HG03097 (cell line): ENCODE data around the gene COMT.

ENCODE experiments used
- ATAC-seq: cut with Tn5 transposase; IDR thresholded peaks from one replicate; pipeline ENCODE4 v1.9.1; 2021; ENCODE audit not compliant: unreplicated experiment, low FRiP score

The COMT gene

DNA sequence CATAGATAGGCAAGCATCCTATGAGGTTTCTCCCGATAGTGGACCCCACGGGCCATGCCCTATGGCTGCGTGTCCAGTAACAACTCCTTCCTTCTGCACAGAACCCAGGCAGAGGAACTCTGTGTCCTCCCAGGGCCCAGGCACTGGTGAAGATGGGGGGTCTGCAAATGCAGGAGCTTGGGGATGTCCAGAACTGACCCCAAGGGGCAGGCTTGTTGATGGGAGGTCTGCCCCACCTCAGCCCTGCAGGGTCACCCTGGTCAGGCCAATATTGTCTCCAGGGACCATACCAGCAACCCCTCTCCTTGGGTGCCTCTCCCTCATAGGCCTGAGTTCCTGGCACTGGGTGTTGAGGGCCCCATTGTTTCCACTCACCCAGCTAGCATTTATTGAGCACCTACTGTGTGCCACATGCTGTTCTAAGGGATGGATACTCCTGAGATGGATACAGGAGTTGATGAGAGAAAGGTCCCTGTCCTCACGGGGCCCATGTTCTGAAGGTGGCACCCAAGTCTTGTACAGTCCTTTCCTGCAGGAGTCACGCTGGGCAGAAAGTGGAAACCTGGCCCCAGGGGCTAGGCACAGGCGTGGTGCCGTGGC lies 26.4 kb downstream of the COMT start:
- ATAC-seq: no peak

DNA sequence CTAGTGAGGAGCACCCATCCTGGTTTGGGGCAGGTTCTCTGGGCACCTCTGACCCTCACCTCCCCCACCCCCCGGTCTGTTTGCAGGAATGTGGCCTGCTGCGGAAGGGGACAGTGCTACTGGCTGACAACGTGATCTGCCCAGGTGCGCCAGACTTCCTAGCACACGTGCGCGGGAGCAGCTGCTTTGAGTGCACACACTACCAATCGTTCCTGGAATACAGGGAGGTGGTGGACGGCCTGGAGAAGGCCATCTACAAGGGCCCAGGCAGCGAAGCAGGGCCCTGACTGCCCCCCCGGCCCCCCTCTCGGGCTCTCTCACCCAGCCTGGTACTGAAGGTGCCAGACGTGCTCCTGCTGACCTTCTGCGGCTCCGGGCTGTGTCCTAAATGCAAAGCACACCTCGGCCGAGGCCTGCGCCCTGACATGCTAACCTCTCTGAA lies 26.9 kb downstream of the COMT start:
- no peak for ATAC-seq

DNA sequence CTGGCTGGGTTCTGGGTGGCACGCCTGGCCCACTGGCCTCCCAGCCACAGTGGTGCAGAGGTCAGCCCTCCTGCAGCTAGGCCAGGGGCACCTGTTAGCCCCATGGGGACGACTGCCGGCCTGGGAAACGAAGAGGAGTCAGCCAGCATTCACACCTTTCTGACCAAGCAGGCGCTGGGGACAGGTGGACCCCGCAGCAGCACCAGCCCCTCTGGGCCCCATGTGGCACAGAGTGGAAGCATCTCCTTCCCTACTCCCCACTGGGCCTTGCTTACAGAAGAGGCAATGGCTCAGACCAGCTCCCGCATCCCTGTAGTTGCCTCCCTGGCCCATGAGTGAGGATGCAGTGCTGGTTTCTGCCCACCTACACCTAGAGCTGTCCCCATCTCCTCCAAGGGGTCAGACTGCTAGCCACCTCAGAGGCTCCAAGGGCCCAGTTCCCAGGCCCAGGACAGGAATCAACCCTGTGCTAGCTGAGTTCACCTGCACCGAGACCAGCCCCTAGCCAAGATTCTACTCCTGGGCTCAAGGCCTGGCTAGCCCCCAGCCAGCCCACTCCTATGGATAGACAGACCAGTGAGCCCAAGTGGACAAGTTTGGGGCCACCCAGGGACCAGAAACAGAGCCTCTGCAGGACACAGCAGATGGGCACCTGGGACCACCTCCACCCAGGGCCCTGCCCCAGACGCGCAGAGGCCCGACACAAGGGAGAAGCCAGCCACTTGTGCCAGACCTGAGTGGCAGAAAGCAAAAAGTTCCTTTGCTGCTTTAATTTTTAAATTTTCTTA lies 27.8 kb downstream of the COMT start:
- no peak for ATAC-seq

DNA sequence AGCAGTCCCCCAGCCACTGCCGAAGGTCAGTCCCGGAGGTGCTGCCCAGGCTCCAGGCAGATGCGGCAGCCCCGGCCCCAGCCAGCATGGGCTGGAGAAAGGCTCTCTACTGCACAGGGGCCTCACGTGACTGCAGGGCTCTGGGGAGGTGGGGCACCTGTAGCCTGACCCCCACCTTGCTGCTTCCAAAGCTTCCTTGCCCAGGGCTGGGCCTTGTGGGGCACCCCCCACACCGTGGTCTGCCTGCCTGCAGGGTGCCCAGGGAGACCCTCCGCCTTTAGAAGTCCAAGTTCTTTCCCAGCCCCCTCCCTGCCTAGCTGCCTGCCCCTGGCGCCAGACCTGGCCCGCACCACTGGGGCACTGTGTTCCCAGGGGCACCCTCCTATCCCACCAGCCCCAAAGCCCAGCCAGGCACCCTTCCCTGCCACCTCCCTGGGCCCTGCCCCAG lies 28.5 kb downstream of the COMT start:
- ATAC-seq: no peak

DNA sequence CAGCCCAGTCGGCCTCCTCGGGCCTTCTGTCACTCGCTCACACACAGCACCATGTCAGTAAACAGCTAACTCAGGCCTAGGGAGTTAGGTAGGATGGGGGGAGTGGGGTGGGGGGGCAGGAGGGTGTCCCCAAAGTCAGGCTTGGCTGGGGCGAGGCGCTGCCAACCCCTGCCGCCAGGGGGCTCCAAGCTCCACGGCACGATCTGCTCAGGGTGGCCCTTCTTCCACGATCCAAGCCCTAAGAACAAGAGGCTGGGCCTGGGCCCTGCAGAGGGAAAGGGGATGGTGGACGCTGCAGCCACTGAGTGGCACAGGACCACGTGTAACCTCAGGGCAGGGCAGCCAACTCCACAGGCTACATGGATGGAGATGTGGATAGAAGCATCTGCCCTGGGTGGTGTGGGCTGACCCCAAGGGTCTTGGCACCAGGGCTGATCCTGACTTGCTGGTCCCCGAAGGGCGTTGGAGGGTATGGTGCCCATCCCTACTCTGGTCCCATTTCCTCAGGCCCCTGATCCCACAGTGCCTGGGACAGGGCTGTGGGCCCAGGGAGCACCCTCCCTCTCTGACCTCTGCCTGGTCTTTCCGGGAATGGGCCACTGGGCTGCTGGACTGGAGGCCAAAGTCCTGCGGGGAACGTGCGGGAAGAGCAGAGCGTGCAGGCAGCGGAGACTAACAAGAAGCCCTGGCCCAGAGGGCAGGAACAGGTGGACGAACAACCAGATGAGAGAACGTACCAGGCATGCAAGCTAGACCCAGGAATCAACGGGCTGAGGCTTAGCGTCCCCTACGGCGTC lies 29.1 kb downstream of the COMT start:
- ATAC-seq: no peak

DNA sequence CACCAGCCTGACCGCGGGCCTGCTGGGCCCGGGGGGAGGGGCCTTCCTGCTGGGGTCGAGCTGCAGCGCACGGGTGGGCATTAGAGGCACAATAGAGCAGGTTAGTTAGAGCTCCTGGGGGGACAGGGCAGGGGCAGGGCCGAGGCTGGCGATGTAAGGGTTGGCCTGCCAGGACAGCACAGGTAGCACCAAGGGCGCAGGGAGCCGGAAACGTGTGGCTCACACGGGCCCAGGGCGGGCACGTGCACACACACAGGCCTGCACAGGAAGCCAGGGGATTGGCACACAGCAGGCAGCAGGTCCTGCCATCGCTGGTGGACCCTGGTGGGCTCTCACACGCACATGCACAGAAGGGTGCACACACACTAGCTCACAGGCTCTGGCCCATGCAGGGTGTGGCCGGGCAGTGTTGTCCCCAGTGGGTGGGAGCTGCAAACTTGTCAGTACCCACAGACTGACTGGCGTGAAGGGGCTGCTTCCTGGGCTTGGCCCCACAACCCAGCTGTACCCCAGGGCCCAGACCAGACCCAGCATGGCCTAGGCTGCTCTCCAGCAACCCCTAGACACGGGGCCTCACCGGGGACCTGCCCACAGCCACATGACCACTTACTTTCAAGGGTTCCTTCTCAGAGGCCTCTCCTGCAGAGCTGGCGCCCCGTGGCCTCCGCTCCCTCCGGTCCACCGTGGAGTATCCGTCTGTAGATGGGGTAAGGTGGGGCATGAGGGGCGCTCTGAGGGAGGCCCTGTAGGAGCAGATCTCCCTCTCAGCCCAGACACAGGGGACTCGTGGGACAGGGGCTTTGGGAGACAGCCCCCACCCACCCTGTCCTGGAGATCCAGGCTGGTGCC lies 29.9 kb downstream of the COMT start:
- ATAC-seq: no peak

DNA sequence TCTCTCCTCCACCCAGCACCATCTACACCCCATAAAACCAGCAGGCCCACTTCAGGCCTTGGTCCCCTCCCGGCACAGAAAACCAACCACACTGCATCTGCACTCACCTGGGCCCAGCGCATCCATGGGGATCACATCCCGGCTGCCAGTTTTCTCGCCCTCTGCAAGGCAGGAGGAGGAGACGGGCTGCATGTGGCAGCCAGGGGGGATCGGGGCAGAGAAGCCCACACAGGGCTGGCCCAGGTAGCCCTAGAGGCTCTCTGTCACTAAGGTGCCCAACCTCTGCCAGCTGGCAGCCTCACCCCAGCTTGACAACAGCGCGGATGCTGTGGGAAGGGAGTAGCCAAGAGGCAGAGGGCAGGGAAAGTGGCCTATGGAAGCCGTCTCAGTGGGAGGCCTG lies 30.7 kb downstream of the COMT start:
- no peak for ATAC-seq

DNA sequence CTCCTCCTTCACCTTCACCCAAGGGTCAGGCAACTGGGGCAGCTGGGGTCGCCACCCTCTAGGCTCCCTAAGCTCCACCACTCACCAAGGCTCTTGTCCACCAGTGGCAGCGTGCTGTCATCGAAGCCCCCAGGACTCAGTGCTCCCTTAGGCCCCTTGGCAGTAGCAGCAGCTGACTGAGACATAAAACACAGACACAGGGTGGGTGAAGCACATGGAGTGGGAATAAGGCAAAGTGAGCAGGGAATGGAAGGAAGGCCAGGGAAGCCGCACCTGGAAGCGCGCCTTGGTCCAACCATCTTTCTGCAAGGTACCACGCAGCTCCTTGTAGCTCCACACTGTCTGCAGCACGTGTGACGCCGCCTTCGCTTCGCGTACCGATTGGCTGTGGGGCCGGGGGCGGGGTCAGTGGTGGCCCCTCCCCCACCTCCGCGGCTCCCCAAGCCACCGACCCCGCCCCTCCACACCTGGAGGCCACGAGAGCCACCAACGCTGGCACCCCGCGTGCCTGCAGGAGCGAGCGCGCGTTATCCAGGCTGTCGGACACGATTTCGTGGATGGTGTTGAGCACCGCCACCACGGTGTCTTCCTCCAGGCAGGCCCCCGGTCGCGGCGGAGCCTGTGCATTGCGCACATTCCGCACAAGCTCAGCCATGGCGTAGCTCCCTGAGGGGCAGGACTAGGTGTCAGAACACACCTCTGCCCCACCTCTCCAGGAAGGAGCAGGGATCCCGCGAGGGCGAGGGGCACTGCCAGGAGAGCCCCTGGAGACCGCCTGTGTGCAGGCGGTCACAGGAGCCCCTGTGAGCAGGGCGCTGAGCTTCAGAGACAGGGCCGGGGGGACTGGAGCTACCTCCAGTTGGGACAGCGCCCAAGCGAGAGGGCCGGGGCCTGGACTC lies 31.3 kb downstream of the COMT start:
- ATAC-seq: no peak

DNA sequence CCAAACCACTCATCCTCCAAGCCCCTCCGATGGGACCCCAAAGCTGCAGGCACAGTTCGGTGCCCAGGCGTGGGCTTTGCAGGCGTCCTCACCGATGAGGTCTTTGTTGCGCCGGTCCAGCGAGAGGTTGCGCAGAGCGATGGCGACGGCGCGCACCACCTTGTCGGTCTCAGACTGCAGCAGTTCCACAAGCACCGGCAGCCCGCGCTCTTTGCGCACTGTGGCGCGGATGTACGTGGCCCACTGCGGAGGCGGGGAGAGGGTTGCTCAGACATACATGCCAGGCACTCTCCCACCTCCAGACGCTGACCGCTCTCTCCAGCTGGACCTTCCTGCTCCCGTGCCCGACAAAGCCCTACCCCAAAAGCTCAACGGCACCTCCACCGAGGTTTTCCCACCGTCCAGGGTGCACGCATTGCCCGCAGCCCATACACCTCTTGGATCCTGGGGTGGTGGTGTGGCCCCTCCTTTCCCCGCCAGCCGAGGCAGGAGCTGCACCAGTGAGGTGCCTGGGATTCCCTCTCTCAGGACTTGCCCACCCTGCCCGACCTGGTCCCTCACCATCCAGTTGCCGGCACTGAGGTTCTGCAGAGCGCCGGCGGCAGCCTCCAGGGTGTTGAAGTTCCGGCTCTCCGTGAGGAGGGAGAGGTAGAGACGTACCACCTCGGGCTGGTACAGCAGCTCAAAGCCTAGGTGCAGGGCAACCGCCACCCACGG lies 32.1 kb downstream of the COMT start:
- ATAC-seq: no peak

DNA sequence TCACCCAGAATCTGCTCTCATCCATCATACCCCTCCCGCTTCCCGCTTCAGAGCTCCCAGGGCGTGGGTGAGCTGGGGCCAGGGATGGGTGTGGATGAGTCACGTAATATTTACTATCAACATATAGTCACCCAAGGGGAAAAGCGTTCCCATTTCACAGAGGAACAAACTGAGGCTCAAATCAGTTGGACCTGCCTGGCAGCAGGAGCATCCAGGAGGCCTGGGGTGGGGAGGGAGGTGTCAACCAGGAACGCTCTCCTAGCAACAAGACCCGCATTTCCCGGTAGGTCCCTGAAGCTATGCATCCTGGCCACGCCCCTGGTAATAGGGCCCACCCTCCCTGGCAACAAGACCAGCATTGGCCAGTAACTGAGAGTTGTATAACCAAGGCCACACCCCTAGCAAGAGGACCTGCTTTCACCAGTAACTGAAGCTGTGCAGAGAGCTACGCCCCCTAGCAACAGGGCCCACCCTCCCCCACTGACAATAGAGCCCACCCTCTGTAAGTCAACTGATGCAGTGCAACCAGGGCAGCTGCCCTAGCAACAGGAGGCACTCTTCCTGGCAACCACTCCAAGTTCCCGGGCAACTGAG lies 32.8 kb downstream of the COMT start:
- no peak for ATAC-seq

DNA sequence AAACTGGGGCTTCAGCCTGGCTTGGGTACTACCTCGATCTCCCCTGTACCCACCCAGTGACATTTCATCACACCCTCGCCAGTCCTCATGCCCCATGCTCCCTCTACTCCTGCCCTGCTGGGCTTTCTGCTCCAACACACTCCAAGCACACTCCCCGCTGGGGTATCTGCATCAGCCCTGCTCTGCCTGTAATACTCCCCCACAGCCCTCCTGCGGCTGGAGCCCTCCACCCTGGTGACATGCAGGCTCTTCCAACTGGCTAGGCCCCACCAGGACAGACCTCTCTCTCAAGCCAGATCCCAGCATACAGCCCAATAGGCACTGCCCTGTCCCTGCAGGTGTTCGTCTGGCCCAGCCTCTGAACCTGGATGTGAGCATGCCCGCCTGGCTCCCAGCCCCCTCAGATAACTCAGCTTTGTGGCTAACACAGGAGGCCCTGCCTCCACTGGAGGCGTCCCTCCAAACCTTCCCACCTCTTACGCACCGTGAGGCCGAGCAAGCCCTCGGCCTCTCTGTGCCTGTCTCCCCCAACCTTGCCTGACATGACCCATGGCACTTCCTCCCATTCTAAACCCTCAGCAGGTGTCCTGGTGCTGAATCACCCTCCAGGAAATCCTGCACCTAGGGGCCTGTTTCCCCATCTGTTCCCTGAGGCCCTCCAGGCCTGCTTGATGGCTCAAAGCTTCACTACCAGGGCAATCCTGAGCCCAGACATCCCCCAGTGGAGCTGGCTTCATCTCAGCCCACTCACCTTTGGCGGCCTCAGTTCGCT lies 33.5 kb downstream of the COMT start:
- no peak for ATAC-seq

DNA sequence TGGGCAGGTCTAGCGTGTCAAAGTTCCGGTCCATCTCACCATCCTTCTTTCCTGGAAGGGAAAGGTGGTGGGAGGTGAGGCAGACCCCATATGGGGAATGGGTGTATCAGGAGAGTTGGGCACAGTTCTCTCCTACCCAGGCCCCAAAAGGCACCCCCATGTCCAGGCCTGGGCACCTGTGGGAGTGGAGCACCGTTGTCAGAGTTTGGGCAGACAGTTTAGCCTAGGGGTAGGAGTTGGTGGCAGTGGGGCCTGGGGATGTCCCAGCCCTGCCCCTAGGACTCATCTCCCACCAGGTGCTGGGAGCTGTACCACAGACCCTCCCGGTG lies 34.1 kb downstream of the COMT start:
- no peak for ATAC-seq

DNA sequence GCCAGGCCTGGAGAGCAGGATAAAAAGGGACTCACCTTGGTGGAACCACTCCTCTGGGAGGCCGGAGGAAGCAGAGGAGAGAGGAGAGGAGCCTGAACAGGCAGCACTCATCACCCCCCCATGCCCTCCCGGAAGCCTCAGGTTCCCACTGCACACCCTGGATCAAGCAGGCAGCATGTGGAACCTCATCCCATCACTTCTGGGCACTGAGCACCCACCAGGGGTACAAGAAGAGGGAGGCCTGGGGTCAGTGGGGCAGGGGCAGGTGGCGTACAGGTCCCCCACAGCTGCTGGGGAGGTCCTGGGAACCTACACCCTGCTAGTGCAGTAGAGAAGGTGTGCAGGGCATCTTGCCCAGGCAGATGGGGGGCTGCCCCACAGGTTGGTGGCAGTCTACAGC lies 35.1 kb downstream of the COMT start:
- no peak for ATAC-seq

DNA sequence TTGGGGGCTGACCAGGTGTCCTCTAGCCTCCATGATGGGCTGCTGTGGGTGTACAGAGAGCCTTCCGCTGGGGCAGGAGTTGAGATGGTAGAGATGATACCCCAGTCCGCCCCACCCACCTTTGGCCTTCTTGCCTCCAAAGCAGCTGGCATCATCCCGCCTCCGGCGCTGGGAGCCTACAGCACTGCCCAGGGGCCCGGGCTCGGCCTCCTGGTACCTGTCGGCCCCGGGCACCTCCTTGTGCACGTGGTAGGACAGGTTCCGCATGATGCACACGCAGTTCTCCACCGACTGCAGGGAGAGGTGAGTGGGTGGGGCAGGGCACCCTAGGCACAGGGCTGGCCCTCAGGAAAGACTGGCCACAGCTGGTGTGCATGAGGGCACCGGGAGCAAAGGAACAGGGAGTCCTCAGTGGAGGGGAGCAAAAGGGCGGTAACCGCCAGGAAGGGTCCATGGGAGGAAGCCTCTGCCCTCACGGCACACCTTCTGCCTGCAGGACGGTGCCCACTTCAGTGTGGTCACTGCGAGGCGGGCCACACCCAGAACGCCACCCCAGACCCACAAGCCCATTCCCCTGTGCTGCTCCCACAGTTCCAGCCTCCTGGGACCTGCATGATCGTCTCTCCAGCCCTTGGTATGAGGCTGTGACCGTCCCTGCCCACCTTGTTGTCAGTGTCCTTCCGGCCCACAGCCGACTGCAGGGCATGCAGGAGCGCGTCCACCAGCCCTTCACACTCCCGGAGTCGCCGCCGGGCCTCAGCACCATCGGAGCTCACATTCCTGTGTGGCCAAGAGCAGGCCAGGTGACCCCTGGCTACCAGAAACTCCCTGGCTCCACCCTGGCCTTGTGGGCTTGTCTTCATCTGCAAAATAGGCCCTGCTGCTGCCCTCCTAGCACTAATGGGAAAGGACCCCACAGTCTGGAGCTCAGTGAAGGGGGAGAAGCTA lies 36.0 kb downstream of the COMT start:
- ATAC-seq: no peak

DNA sequence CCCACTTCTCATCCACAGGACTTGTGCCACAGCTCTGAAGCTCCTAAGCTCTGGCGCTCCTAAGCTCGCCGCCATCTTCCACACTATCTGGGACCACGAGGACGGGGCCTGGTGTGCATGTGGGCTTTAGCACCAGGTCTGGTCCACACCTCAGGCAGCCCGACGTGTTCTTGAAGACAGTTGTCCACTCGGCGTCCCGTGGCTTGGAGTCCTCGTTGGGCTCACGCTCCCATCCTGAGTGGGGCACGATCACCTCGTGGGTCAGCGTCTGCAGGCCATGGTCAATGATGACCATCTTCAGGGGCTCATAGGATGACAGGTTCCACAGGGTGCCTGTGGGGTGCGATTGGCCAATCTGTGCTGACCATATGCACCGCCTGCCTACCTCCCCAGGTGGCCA lies 37.2 kb downstream of the COMT start:
- ATAC-seq: no peak

DNA sequence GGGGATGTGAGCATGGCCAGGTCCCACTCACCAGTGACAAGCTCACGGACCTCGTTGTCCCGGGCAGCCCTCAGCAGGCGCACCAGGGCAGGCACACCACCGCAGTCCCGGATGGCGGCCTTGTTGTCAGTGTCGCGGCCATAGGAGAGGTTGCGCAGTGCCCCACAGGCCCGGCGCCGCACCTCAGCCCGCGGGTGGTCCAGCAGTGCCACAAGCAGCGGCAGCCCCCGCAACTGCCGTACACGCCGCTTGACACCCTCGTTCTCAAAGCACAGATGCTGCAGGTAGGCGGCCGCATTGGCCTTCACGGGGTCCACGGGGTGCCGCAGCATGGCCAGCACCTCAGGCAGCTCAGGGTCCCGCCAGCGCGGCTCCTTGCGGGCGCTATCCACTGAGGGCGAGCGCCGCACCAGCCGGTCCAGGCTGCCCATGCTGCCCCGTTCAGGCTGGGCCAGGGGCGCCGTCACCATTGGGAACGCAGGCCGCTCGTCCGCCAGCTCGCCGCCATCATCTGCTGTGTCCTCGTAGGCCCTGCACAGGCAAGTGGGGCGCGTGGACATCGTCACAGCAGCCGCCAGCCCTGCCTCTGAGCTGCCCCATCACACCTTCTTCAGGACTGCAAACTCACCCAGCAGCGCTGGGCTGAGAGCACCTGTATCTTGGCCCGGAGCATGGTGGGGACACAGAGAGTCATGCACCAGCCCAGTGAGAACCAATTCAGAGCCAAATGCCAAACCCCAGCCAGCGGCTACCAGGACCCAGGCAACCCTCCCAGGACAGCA lies 38.3 kb downstream of the COMT start:
- ATAC-seq: no peak
